ENCODE results near the gene TYMP. TPM values are rescaled to one million over a fixed set of nuclear protein-coding genes. Genes with fewer than 3 reads are reported as not detected.

TYMP gene
- polyA plus RNA-seq, 2 of the 4 experiments (the other 2 are of a cell fraction): 5.9 to 9.0 TPM

DNA sequence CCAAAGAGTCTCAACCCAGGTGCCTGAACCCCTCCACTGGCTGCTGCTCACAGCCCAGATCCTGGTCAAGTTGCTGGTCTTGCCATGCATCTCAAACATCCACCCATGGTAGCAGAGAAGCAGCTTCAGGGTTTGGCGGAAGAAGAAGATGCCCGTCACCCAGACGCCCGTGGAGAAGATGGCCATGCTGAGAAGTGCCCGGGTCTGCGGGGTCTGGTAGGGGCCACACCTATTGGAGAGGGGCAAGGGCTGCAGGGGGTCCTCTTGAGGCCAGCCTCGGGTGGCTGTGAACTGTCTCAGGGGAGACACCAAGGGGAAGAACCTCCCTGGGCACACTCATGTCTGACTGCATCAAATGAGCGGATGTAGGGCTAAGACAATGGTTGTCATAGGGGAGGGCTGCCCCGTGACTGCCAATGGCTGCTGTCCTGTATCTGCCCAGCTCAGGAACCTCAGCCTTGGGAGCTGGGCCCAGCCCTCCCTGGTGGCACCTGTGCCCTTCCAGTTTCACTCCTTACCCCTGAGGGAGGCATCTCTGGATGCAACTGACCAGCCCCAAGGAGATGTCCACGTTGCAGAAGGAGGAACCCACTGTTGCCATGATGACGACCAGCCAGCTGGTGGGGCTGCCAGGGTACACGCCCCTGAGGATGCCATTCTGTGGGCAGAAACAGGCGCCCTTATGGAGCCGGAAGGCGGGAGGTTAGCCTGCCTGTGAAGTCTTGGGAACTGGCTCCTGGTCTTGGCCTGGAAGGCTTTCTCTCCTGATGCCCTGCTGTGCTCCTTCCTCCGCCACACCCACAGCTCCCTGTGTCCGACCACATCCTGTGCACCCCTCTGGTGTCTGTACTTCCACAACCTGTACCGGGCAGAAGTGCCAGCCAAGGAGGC is 47.2 kb upstream of the TYMP start:
- ChIA-PET CTCF (interaction anchor here (0.7 to 6.7 kb wide), 4 partner anchors 12 to 178 kb away, joined by 3 to 53 read pairs (median 4); partner anchors contain the start of gene SYCE3), POLR2A (no interaction called here)
- H3K4me2 ChIP-seq: no peak overlapping the region
- peaks cover 7% of the 10 kb centered on the region; the same call in 1 of the 3 replicates for H3K4me1 ChIP-seq
- 88% methylated on average over 13 of the region's 18 CpGs for WGBS (ENCODE audit: missing lambda C conversion rate)
- TF ChIP-seq KDM5A (IDR thresholded peaks at IDR 0.05): no peak
- TF ChIP-seq, protein P1, sequence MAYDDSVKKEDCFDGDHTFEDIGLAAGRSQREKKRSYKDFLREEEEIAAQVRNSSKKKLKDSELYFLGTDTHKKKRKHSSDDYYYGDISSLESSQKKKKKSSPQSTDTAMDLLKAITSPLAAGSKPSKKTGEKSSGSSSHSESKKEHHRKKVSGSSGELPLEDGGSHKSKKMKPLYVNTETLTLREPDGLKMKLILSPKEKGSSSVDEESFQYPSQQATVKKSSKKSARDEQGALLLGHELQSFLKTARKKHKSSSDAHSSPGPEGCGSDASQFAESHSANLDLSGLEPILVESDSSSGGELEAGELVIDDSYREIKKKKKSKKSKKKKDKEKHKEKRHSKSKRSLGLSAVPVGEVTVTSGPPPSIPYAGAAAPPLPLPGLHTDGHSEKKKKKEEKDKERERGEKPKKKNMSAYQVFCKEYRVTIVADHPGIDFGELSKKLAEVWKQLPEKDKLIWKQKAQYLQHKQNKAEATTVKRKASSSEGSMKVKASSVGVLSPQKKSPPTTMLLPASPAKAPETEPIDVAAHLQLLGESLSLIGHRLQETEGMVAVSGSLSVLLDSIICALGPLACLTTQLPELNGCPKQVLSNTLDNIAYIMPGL (CRISPR knock-in tag; IDR thresholded peaks at IDR 0.05; ENCODE audit: borderline replicate concordance): no peak
- TF ChIP-seq, protein P2, sequence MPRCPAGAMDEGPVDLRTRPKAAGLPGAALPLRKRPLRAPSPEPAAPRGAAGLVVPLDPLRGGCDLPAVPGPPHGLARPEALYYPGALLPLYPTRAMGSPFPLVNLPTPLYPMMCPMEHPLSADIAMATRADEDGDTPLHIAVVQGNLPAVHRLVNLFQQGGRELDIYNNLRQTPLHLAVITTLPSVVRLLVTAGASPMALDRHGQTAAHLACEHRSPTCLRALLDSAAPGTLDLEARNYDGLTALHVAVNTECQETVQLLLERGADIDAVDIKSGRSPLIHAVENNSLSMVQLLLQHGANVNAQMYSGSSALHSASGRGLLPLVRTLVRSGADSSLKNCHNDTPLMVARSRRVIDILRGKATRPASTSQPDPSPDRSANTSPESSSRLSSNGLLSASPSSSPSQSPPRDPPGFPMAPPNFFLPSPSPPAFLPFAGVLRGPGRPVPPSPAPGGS (IDR thresholded peaks at IDR 0.05): no peak
- TF ChIP-seq, protein P3, sequence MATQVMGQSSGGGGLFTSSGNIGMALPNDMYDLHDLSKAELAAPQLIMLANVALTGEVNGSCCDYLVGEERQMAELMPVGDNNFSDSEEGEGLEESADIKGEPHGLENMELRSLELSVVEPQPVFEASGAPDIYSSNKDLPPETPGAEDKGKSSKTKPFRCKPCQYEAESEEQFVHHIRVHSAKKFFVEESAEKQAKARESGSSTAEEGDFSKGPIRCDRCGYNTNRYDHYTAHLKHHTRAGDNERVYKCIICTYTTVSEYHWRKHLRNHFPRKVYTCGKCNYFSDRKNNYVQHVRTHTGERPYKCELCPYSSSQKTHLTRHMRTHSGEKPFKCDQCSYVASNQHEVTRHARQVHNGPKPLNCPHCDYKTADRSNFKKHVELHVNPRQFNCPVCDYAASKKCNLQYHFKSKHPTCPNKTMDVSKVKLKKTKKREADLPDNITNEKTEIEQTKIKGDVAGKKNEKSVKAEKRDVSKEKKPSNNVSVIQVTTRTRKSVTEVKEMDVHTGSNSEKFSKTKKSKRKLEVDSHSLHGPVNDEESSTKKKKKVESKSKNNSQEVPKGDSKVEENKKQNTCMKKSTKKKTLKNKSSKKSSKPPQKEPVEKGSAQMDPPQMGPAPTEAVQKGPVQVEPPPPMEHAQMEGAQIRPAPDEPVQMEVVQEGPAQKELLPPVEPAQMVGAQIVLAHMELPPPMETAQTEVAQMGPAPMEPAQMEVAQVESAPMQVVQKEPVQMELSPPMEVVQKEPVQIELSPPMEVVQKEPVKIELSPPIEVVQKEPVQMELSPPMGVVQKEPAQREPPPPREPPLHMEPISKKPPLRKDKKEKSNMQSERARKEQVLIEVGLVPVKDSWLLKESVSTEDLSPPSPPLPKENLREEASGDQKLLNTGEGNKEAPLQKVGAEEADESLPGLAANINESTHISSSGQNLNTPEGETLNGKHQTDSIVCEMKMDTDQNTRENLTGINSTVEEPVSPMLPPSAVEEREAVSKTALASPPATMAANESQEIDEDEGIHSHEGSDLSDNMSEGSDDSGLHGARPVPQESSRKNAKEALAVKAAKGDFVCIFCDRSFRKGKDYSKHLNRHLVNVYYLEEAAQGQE (IDR thresholded peaks at IDR 0.05): no peak
- TF ChIP-seq, protein P4, sequence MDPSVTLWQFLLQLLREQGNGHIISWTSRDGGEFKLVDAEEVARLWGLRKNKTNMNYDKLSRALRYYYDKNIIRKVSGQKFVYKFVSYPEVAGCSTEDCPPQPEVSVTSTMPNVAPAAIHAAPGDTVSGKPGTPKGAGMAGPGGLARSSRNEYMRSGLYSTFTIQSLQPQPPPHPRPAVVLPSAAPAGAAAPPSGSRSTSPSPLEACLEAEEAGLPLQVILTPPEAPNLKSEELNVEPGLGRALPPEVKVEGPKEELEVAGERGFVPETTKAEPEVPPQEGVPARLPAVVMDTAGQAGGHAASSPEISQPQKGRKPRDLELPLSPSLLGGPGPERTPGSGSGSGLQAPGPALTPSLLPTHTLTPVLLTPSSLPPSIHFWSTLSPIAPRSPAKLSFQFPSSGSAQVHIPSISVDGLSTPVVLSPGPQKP (IDR thresholded peaks at IDR 0.05; ENCODE audit: low read depth, low read length): no peak
- TF ChIP-seq NFE2L2 (conservative IDR thresholded peaks at IDR 0.05; ENCODE audit: low read length): no peak
- no peak for TF ChIP-seq SMC3 (IDR thresholded peaks at IDR 0.05)
- TF ChIP-seq, protein P5, sequence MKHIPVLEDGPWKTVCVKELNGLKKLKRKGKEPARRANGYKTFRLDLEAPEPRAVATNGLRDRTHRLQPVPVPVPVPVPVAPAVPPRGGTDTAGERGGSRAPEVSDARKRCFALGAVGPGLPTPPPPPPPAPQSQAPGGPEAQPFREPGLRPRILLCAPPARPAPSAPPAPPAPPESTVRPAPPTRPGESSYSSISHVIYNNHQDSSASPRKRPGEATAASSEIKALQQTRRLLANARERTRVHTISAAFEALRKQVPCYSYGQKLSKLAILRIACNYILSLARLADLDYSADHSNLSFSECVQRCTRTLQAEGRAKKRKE (CRISPR knock-in tag; IDR thresholded peaks at IDR 0.05; ENCODE audit: low read depth): no peak
- TF ChIP-seq, protein P6, sequence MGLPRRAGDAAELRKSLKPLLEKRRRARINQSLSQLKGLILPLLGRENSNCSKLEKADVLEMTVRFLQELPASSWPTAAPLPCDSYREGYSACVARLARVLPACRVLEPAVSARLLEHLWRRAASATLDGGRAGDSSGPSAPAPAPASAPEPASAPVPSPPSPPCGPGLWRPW (IDR thresholded peaks at IDR 0.05): no peak
- no peak for TF ChIP-seq CBX2 (IDR thresholded peaks at IDR 0.05; ENCODE audit: borderline replicate concordance, low read depth)
- TF ChIP-seq, protein P7, sequence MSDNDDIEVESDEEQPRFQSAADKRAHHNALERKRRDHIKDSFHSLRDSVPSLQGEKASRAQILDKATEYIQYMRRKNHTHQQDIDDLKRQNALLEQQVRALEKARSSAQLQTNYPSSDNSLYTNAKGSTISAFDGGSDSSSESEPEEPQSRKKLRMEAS (IDR thresholded peaks at IDR 0.05): no peak
- TF ChIP-seq ZNF302 (CRISPR knock-in tag; IDR thresholded peaks at IDR 0.05): no peak
- no peak for TF ChIP-seq TFCP2L1 (CRISPR knock-in tag; IDR thresholded peaks at IDR 0.05)
- no peak overlapping the region for H3K27ac ChIP-seq
- no peak for DNase-seq (ENCODE audit: low read depth in 1 of 2, low spot score in 1 of 2)
- ATAC-seq: 0 out of 6 replicates have a peak, but pooled peaks of 1 of the 2 experiments have one; percentile 8
- no peak for FAIRE-seq
- no peaks in the 10 kb centered on the region for H3K9me3 ChIP-seq
- no peak overlapping the region for H3K4me3 ChIP-seq

Data from A549 (cell line).